ENCODE data around the gene CDKL1.

Gene CDKL1

DNA sequence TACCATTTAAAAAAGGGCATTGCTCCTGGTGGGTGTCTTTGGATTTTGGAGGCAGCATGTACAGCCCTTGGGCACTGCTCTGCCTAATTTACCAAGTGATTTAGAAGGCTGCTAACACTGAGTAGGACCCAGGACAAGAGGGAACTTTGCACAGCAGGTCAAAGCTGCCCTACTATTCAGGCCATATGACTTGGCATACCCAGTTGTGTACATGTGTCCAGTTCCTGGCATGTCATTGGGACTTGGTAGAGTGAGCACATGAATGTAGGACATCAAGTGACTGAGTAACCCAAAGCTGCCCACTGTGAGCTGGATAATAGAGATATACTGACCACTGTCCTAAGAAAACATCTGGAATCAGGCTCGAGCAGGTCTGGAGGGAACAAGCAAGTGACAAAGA, 15.7 kb downstream of the CDKL1 start:
- no peak overlapping the region for H3K4me3 ChIP-seq (ENCODE audit: low read depth, low read length)
- in situ Hi-C loops (cut with HindIII; ENCODE audit: low sequenced_read_pairs), result no loop called here
- DNase-seq (ENCODE audit: low read depth, low spot score), result no peak
- TF ChIP-seq, protein P1, sequence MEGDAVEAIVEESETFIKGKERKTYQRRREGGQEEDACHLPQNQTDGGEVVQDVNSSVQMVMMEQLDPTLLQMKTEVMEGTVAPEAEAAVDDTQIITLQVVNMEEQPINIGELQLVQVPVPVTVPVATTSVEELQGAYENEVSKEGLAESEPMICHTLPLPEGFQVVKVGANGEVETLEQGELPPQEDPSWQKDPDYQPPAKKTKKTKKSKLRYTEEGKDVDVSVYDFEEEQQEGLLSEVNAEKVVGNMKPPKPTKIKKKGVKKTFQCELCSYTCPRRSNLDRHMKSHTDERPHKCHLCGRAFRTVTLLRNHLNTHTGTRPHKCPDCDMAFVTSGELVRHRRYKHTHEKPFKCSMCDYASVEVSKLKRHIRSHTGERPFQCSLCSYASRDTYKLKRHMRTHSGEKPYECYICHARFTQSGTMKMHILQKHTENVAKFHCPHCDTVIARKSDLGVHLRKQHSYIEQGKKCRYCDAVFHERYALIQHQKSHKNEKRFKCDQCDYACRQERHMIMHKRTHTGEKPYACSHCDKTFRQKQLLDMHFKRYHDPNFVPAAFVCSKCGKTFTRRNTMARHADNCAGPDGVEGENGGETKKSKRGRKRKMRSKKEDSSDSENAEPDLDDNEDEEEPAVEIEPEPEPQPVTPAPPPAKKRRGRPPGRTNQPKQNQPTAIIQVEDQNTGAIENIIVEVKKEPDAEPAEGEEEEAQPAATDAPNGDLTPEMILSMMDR (IDR thresholded peaks at IDR 0.05; ENCODE audit: low read depth, low read length), result no peak

DNA sequence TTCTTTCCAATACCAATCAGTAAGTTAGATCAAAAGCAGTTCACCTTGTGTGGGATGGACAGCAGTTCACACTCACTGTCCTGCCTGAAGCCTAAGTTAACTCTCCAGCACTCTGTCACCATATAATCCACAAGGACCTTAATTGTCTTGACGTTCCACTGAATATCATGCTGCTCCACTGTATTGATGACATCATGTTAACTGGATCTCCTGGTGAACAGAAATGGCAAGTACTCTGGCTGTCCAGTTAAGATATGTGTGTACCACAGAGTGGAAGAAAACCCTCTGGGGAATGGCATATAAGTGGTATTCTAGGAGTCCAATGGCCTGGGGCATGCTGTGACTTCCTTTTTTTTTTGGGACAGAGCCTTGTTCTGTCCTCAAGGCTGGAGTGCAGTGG, 16.2 kb downstream of the CDKL1 start:
- TF ChIP-seq, protein P1 (IDR thresholded peaks at IDR 0.05; ENCODE audit: low read depth, low read length), result no peak
- in situ Hi-C loops (cut with HindIII; ENCODE audit: low sequenced_read_pairs), result no loop called here
- DNase-seq (ENCODE audit: low read depth, low spot score), result no peak
- no peak overlapping the region for H3K4me3 ChIP-seq (ENCODE audit: low read depth, low read length)

DNA sequence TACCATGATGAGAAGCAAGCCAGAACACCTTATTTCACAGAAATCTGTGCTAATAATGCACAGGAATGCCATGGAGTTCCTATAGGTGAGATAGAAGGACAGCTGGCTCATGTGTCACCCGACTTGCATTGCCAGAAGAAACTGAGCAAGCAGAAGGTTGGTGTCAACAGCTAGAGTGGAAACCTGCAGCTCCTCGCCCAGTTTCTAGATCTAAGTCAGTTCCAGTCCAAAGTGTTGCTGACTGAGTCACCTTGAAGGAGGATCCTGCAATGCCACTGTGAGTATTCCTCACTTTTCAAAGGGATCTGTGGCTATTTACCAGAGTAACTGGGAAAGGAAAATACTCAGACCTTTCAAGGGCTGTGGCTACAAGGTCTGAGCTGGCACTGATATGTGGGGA, 17.1 kb downstream of the CDKL1 start:
- in situ Hi-C loops (cut with HindIII; ENCODE audit: low sequenced_read_pairs), result no loop called here
- TF ChIP-seq, protein P1 (IDR thresholded peaks at IDR 0.05; ENCODE audit: low read depth, low read length), result no peak
- DNase-seq (ENCODE audit: low read depth, low spot score), result no peak

DNA sequence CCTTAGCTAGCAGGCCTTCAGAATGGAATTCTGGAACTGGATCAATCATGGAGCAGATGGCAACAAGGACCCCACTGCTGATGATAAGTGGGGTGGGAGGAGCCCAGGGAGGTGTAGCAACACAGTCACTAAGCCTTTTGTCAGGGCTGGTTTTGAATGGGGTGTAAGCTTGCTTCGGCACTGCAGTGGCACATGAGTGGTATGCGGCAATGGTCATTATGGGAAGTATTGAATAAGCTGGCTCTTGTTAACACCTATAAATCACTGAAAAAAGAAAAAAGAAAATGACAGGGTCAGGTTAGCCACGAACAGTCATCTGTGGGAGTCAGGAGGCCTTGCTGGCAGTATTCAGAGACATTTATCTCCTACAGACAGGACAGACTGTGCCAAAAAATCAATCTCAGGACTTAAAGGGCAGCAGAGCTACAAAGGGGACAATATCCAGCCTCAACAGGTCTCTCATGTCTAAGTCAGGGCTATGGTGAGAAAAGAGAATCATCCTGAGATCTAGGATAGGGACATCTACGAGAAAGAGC, 19.1 kb downstream of the CDKL1 start:
- no peak for DNase-seq (ENCODE audit: low read depth, low spot score)
- H3K4me3 ChIP-seq (ENCODE audit: low read depth, low read length), result no peak overlapping the region
- TF ChIP-seq, protein P1 (IDR thresholded peaks at IDR 0.05; ENCODE audit: low read depth, low read length), result no peak
- in situ Hi-C loops (cut with HindIII; ENCODE audit: low sequenced_read_pairs), result no loop called here

More for the DNA sequence above, 17.1 kb downstream of the CDKL1 start:
- H3K4me3 ChIP-seq (ENCODE audit: low read depth, low read length), result no peak overlapping the region

DNA sequence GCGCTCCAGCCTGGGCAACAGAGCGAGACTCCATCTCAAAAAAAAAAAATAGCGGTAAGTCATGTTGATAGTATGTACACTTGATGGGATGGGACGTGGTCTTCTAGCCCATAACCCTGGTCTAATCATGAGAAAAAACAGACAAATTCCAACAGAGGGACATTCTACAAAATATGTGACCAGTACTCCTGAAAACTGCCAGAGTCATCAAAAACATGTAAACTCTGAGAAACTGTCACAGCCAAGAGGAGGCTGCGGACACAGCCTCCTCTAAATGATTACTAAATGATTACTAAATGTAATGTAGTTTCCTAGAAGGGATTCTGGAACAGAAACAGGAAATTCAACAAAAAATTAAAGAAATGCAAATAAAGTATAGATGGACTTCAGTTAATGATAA, 20.9 kb downstream of the CDKL1 start:
- TF ChIP-seq, protein P1 (IDR thresholded peaks at IDR 0.05; ENCODE audit: low read depth, low read length), result no peak
- no peak overlapping the region for H3K4me3 ChIP-seq (ENCODE audit: low read depth, low read length)
- DNase-seq (ENCODE audit: low read depth, low spot score), result no peak
- in situ Hi-C loops (cut with HindIII; ENCODE audit: low sequenced_read_pairs), result no loop called here

DNA sequence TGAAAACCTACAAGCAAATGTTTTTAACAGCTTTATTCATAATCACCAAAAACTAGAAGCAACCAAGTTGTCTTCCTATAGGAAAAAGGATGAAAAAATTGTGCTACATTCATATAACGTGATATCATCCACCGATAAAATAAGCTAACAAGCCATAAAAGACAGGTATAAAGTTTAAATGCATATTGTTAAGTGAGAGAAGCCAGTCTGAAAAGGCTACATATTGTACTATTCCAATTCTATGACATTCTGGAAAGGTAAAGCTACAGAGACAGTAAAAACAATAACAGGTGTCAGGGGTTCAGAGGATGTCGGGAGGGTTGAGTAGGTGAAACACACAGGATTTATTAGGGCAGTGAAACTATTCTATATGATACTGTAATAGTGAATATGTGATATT, 22.7 kb downstream of the CDKL1 start:
- no peak for DNase-seq (ENCODE audit: low read depth, low spot score)
- no peak overlapping the region for H3K4me3 ChIP-seq (ENCODE audit: low read depth, low read length)
- TF ChIP-seq, protein P1 (IDR thresholded peaks at IDR 0.05; ENCODE audit: low read depth, low read length), result no peak
- in situ Hi-C loops (cut with HindIII; ENCODE audit: low sequenced_read_pairs), result no loop called here

DNA sequence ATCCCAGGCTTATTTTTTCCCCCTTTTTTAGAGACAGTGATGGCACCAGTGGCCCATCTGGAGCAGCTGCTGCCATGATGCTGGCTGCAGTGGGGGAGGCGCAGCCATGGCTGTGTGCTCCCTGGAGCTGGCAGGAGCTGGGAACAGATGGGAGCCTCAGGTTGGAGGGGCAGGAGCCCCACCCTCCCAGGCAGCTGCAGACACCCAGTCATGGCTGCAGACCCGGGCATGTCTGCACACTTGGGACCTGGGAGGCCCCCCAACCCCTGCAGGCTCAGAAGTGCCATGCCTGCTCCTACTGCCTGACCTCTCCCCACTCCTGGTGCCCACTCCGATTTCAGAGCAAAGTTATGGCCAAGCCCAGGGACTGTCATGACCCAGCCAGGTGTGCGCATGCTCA, 25.1 kb downstream of the CDKL1 start:
- no peak for DNase-seq (ENCODE audit: low read depth, low spot score)
- in situ Hi-C loops (cut with HindIII; ENCODE audit: low sequenced_read_pairs), result no loop called here
- TF ChIP-seq, protein P1 (IDR thresholded peaks at IDR 0.05; ENCODE audit: low read depth, low read length), result no peak
- H3K4me3 ChIP-seq (ENCODE audit: low read depth, low read length), result no peak overlapping the region
